Neuron (in vitro differentiated cells): ENCODE data around the gene NDST1.

ENCODE experiments used
- H2AFZ ChIP-seq: one replicate; pipeline ENCODE4 v1.6.1; 2013; ENCODE audit warnings: low read depth, mild to moderate bottlenecking, inconsistent platforms, low read length, moderate library complexity
- H3K27me3 ChIP-seq: one replicate; pipeline ENCODE4 v1.6.1; 2013; ENCODE audit warnings: low read length; ENCODE audit not compliant: insufficient read depth
- H3K36me3 ChIP-seq: one replicate; pipeline ENCODE4 v1.6.1; 2013; ENCODE audit warnings: low read length; ENCODE audit not compliant: insufficient read depth
- H3K4me1 ChIP-seq: one replicate; pipeline ENCODE4 v1.6.1; 2013; ENCODE audit warnings: low read length; ENCODE audit not compliant: insufficient read depth
- H3K4me3 ChIP-seq: 2 replicates; pipeline ENCODE4 v1.5.1; 2013; ENCODE audit warnings: mild to moderate bottlenecking, low read length, moderate library complexity
- H3K9me3 ChIP-seq: one replicate; pipeline ENCODE4 v1.6.1; 2013; ENCODE audit warnings: low read length

The NDST1 gene

GRCh38 chr5:150567031-150567717, 59.2 kb downstream of the NDST1 start:
- no peak overlapping the region for H2AFZ ChIP-seq
- H3K36me3 ChIP-seq, result no peaks in the 10 kb centered on the region
- peaks cover 3% of the 10 kb centered on the region for H3K9me3 ChIP-seq
- no peak overlapping the region for H3K4me3 ChIP-seq
- H3K27me3 ChIP-seq, result peaks cover 2% of the 10 kb centered on the region
- no peaks in the 10 kb centered on the region for H3K4me1 ChIP-seq

- peaks cover 2% of the 10 kb centered on the region for H3K27me3 ChIP-seq
- H3K4me3 ChIP-seq, result no peak overlapping the region
- no peaks in the 10 kb centered on the region for H3K4me1 ChIP-seq
- no peaks in the 10 kb centered on the region for H3K36me3 ChIP-seq
- H3K9me3 ChIP-seq, result no peaks in the 10 kb centered on the region
- H2AFZ ChIP-seq, result no peak overlapping the region
Observed at GRCh38 chr5:150568663-150569062, 60.7 kb downstream of the NDST1 start.

- no peaks in the 10 kb centered on the region for H3K36me3 ChIP-seq
- no peak overlapping the region for H2AFZ ChIP-seq
- H3K4me3 ChIP-seq, result no peak overlapping the region
- peaks cover 2% of the 10 kb centered on the region for H3K27me3 ChIP-seq
- H3K4me1 ChIP-seq, result no peaks in the 10 kb centered on the region
- H3K9me3 ChIP-seq, result no peaks in the 10 kb centered on the region
Observed at GRCh38 chr5:150570333-150570732, 62.4 kb downstream of the NDST1 start.

DNA sequence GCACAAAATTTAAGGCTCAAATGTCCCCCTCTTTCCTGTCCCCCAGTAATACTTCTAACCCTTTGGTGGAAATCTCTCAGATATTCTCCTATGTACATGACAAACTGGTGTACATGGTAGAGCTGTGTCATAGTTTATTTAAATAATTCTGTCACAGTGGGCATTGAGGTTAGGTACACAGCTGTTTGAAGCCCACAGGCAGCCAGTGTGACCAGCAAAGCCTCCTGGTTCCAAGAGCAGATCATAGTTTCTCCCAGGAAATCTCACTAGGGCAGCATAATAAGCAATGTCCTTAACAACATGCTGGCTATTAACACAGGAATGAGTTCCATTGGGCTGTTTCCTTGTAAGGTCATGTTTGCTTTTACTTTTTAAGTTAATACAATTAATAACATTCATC, 63.9 kb downstream of the NDST1 start:
- H3K36me3 ChIP-seq, result no peaks in the 10 kb centered on the region
- H3K27me3 ChIP-seq, result peaks cover 2% of the 10 kb centered on the region
- no peak overlapping the region for H2AFZ ChIP-seq
- no peak overlapping the region for H3K4me3 ChIP-seq
- no peaks in the 10 kb centered on the region for H3K9me3 ChIP-seq
- no peaks in the 10 kb centered on the region for H3K4me1 ChIP-seq

GRCh38 chr5:150573216-150573615, 65.3 kb downstream of the NDST1 start:
- peaks cover 2% of the 10 kb centered on the region for H3K27me3 ChIP-seq
- no peak overlapping the region for H2AFZ ChIP-seq
- H3K36me3 ChIP-seq, result no peaks in the 10 kb centered on the region
- H3K9me3 ChIP-seq, result no peaks in the 10 kb centered on the region
- H3K4me3 ChIP-seq, result no peak overlapping the region
- no peaks in the 10 kb centered on the region for H3K4me1 ChIP-seq

- Histone ChIP-seq H3K4me1 (no peaks in the 10 kb centered on the region), H3K4me3 (no peak overlapping the region), H2AFZ (no peak overlapping the region), H3K27me3 (peaks cover 2% of the 10 kb centered on the region), H3K36me3 (no peaks in the 10 kb centered on the region), H3K9me3 (no peaks in the 10 kb centered on the region)
Observed at GRCh38 chr5:150573867-150574817, 66.2 kb downstream of the NDST1 start.

DNA sequence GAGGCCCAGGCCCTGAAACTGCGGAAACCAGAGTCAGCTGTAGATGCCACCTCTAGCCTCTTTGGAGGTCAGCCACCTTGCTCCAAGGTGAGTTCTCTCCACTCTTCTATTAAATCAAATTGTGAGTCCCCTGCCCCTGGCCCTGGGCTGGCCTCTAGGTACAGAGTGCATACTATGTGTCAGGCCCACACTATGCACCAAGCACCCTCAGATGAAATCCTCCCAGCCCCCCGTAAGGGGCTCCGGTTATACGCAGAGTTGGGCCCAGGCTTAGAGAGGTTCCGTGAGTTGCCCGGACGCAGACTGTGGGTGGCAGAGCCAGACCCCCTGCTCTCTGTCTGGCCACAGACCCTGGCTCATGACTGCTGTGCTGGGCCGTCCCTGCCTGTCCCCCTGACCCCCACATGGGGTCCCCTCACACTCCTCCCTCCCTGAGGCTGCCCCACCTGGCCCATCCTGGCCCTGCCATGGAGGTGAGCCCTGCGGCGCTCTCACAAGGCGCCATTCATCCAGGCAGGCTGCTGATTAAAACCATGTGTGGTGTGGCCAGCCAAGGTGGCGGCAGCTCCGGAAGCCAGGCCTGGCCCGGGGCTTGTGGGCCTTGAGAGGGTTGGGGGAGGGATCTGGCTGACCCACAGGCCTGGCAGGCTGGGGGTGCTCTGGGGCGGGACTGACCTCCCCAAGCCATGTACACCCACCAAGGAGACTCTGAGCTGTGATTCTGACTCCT, 67.1 kb downstream of the NDST1 start:
- Histone ChIP-seq H3K4me1 (no peaks in the 10 kb centered on the region), H3K9me3 (no peaks in the 10 kb centered on the region), H2AFZ (no peak overlapping the region), H3K4me3 (no peak overlapping the region), H3K27me3 (peaks cover 2% of the 10 kb centered on the region), H3K36me3 (no peaks in the 10 kb centered on the region)

GRCh38 chr5:150575745-150576448, 68.0 kb downstream of the NDST1 start:
- H2AFZ ChIP-seq, result no peak overlapping the region
- H3K4me3 ChIP-seq, result no peak overlapping the region
- H3K36me3 ChIP-seq, result no peaks in the 10 kb centered on the region
- no peaks in the 10 kb centered on the region for H3K4me1 ChIP-seq
- H3K27me3 ChIP-seq, result peaks cover 4% of the 10 kb centered on the region
- no peaks in the 10 kb centered on the region for H3K9me3 ChIP-seq

DNA sequence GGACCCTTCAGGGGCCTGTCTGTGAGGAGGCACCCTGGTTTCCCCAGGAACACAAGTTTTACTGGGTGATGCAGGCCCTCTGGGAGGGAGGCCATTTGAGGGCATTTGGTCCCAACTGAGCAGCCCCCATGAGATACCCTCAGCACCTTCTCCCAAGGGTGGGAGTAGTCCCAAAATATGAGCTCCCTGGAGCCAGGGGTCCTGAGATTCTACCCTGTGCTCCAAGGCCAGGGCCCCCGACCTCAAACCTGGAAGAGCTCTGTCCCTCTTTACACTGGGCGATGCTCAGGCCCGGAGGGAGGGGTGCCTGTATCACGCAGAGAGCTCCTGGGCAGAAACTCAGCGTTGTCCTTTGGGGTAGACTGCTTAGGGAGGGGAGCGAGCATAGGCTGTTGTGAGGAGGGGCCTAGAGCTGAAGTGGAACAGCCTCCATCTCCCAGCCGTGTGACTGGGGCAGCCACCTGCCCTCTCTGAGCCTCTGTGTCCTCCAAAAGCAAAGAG, 68.6 kb downstream of the NDST1 start:
- no peaks in the 10 kb centered on the region for H3K36me3 ChIP-seq
- H3K9me3 ChIP-seq, result no peaks in the 10 kb centered on the region
- H3K4me1 ChIP-seq, result no peaks in the 10 kb centered on the region
- no peak overlapping the region for H2AFZ ChIP-seq
- no peak overlapping the region for H3K4me3 ChIP-seq
- peaks cover 4% of the 10 kb centered on the region for H3K27me3 ChIP-seq

DNA sequence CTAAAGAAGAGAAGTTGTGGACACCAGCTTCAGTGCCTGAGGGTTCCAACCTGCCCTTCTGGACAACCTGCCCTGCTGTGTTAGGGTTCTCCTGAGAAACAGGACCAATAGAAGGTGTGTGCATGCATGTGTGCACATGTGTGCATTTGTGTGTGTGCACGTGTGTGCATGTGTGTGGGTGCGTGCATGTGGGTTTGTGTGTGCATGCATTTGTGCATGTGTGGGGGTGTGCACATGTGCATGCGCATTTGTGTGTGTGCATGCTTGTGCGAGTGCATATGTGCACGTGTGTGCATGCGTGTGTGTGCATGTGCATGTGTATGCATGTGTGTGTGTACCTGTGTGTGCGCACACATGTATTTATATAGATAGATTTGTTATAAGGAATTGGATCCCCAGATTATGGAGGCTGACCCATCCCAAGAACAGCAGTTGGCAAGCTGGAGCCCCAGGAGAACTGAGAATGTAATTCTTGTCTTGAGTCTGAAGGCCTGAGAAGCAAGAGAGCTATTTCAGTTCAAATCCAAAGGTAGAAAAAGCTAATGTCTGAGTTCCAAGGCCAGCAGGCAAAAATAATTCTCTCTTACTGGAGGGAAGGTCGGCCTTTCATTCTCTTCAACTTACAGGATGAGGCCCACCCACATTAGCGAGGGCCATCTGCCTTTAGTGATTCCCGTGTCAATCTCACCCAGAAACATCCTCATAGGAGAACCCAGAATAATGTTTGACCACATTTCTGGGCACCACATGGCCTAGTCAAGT, 69.6 kb downstream of the NDST1 start:
- no peak overlapping the region for H2AFZ ChIP-seq
- peaks cover 3% of the 10 kb centered on the region for H3K4me1 ChIP-seq
- H3K36me3 ChIP-seq, result no peaks in the 10 kb centered on the region
- no peak overlapping the region for H3K4me3 ChIP-seq
- H3K27me3 ChIP-seq, result peaks cover 9% of the 10 kb centered on the region
- H3K9me3 ChIP-seq, result no peaks in the 10 kb centered on the region

DNA sequence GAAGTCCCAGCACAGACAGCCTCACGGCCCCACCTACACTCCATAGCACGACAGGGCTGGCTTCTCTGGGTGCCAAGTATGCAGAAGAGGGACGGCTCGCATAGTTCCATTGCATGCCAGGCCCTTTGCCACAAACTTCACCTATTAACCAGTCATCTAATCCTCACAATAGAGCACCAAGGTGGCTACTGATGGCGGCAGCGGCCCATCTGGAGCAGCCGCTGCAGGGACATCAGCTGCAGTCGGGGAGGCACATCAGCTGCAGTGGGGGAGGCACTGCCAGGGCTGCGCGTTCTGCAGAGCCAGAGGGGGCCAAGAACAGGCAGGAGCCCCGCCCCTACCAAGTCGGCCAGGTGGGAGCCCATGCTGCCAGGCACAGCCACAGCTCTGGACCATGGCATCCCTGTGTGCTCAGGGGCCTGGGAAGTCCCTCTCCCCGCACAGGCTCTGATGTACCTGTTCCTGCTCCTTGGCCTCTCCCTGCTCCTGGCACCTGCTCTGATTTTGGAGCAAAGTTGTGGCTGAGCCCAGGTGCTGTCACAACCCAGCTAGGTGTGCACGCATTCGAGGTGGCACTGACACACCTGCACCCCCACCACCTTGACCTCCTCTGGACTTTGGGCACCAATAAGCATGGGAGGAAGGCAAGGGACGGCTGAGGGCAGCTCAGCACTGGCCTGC, 71.0 kb downstream of the NDST1 start:
- H3K4me1 ChIP-seq, result peaks cover 3% of the 10 kb centered on the region
- no peaks in the 10 kb centered on the region for H3K9me3 ChIP-seq
- H3K27me3 ChIP-seq, result peaks cover 17% of the 10 kb centered on the region
- no peak overlapping the region for H3K4me3 ChIP-seq
- H2AFZ ChIP-seq, result no peak overlapping the region
- no peaks in the 10 kb centered on the region for H3K36me3 ChIP-seq
